Trophoblast cell (in vitro differentiated cells and primary cell): ENCODE measurements around the gene LMF1.

Experiments used
- DNase-seq, 2 donors: peaks; one replicate each; pipeline ENCODE4 v3.0.0-alpha.2; 2016
- H2AFZ ChIP-seq: 2 replicates; pipeline ENCODE4 v1.6.1; 2013; ENCODE audit warnings: low read length, moderate library complexity, mild to moderate bottlenecking; ENCODE audit not compliant: insufficient read depth, poor library complexity
- H2AK5ac ChIP-seq: 2 replicates; pipeline ENCODE4 v1.6.1; 2013; ENCODE audit warnings: mild to moderate bottlenecking, low read length
- H2BK120ac ChIP-seq: 2 replicates; pipeline ENCODE4 v1.6.1; 2013; ENCODE audit warnings: low read length, mild to moderate bottlenecking, moderate library complexity; ENCODE audit not compliant: insufficient read depth, poor library complexity
- H2BK12ac ChIP-seq: 2 replicates; pipeline ENCODE4 v1.6.1; 2013; ENCODE audit warnings: mild to moderate bottlenecking, low read length, moderate library complexity
- H2BK5ac ChIP-seq: 2 replicates; pipeline ENCODE4 v1.6.1; 2013; ENCODE audit warnings: low read length, low read depth, moderate library complexity, mild to moderate bottlenecking; ENCODE audit not compliant: poor library complexity
- H3K14ac ChIP-seq: 2 replicates; pipeline ENCODE4 v1.6.1; 2013; ENCODE audit warnings: mild to moderate bottlenecking, low read length
- H3K18ac ChIP-seq: 2 replicates; pipeline ENCODE4 v1.6.1; 2013; ENCODE audit warnings: mild to moderate bottlenecking, low read length
- H3K23ac ChIP-seq: 2 replicates; pipeline ENCODE4 v1.6.1; 2013; ENCODE audit warnings: low read length
- H3K27ac ChIP-seq: 2 replicates; pipeline ENCODE4 v1.5.1; 2013; ENCODE audit warnings: low read depth, mild to moderate bottlenecking, inconsistent platforms, low read length, moderate library complexity
- H3K27me3 ChIP-seq: 2 replicates; pipeline ENCODE4 v1.6.1; 2013; ENCODE audit warnings: inconsistent platforms, mild to moderate bottlenecking, low read length, moderate library complexity; ENCODE audit not compliant: insufficient read depth
- H3K36me3 ChIP-seq, 2 experiments: 1 replicate in 1 of 2; 2 replicates in 1 of 2; pipeline ENCODE4 v1.6.1; 2013; ENCODE audit warnings: low read length in 2 of 2, mild to moderate bottlenecking in 2 of 2, moderate library complexity in 1 of 2; ENCODE audit not compliant: insufficient read depth in 2 of 2, control insufficient read depth in 1 of 2
- H3K4ac ChIP-seq: 2 replicates; pipeline ENCODE4 v1.6.1; 2013; ENCODE audit warnings: low read depth, mild to moderate bottlenecking, low read length, moderate library complexity
- H3K4me1 ChIP-seq, 2 experiments: 1 replicate in 1 of 2; 2 replicates in 1 of 2; pipeline ENCODE4 v1.6.1; 2013; ENCODE audit warnings: low read length in 2 of 2, mild to moderate bottlenecking in 2 of 2, moderate library complexity in 1 of 2; ENCODE audit not compliant: insufficient read depth in 2 of 2, control insufficient read depth in 1 of 2
- H3K4me2 ChIP-seq: 2 replicates; pipeline ENCODE4 v1.6.1; 2013; ENCODE audit warnings: inconsistent platforms, mild to moderate bottlenecking, low read length, moderate library complexity
- H3K4me3 ChIP-seq: 2 replicates; pipeline ENCODE4 v1.5.1; 2013; ENCODE audit warnings: mild to moderate bottlenecking, low read depth, low read length, inconsistent platforms
- H3K79me1 ChIP-seq: one replicate; pipeline ENCODE4 v1.6.1; 2013; ENCODE audit warnings: low read length
- H3K79me2 ChIP-seq: 2 replicates; pipeline ENCODE4 v1.6.1; 2013; ENCODE audit warnings: low read length, mild to moderate bottlenecking; ENCODE audit not compliant: control insufficient read depth, insufficient read depth, poor library complexity
- H3K9ac ChIP-seq: 2 replicates; pipeline ENCODE4 v1.6.1; 2013; ENCODE audit warnings: mild to moderate bottlenecking, low read length
- H3K9me3 ChIP-seq: 2 replicates; pipeline ENCODE4 v1.6.1; 2013; ENCODE audit warnings: low read depth, mild to moderate bottlenecking, control low read depth, inconsistent platforms, low read length; ENCODE audit not compliant: insufficient read depth
- H4K12ac ChIP-seq: 2 replicates; pipeline ENCODE4 v1.6.1; 2013; ENCODE audit warnings: low read depth, mild to moderate bottlenecking, low read length, moderate library complexity
- H4K8ac ChIP-seq: 2 replicates; pipeline ENCODE4 v1.6.1; 2013; ENCODE audit warnings: low read depth, mild to moderate bottlenecking, low read length, moderate library complexity
- H4K91ac ChIP-seq: one replicate; pipeline ENCODE4 v1.6.1; 2013; ENCODE audit warnings: low read depth, mild to moderate bottlenecking, low read length, moderate library complexity
- WGBS: extraction: QIAGEN DNeasy Blood & Tissue Kit; methylation state at CpG from one replicate; pipeline ENCODE4 v1.1.7; 2013; ENCODE audit warnings: missing lambda C conversion rate; ENCODE audit not compliant: insufficient read length, insufficient coverage; ENCODE audit errors: extremely low coverage; 5-methylcytosine and 5-hydroxymethylcytosine counted together

LMF1 gene

GRCh38 chr16:989354-989814 is 18.6 kb upstream of the LMF1 start:
- H2AFZ ChIP-seq = no peak overlapping the region
- no peaks in the 10 kb centered on the region for H3K79me1 ChIP-seq
- H3K36me3 ChIP-seq = no peaks in the 10 kb centered on the region
- H3K27me3 ChIP-seq = no peaks in the 10 kb centered on the region
- H3K4me3 ChIP-seq = no peak overlapping the region
- no peak overlapping the region for H3K23ac ChIP-seq
- H3K9ac ChIP-seq = no peak overlapping the region
- peaks cover 13% of the 10 kb centered on the region for H3K9me3 ChIP-seq
- H3K4me2 ChIP-seq = no peak overlapping the region
- no peak overlapping the region for H2BK120ac ChIP-seq
- no peak overlapping the region for H3K27ac ChIP-seq
- no peak overlapping the region for H3K14ac ChIP-seq
- H3K4ac ChIP-seq = no peak overlapping the region
- no peaks in the 10 kb centered on the region for H3K79me2 ChIP-seq
- DNase-seq = no peak
- no peaks in the 10 kb centered on the region for H3K4me1 ChIP-seq
- H4K91ac ChIP-seq = no peak overlapping the region
- H3K18ac ChIP-seq = no peak overlapping the region
- H2BK12ac ChIP-seq = no peak overlapping the region
- no peak overlapping the region for H2AK5ac ChIP-seq
- no peak overlapping the region for H2BK5ac ChIP-seq
- no CpG with 5 or more reads among the region's 11 CpGs for WGBS
- H4K12ac ChIP-seq = no peak overlapping the region
- H4K8ac ChIP-seq = no peak overlapping the region

- Histone ChIP-seq H3K27me3 (peaks cover 2% of the 10 kb centered on the region), H3K9ac (no peak overlapping the region), H4K8ac (no peak overlapping the region), H4K12ac (no peak overlapping the region), H3K4me3 (no peak overlapping the region), H3K18ac (no peak overlapping the region), H3K27ac (no peak overlapping the region), H3K79me2 (no peaks in the 10 kb centered on the region), H2BK5ac (no peak overlapping the region), H2BK12ac (no peak overlapping the region), H2BK120ac (no peak overlapping the region), H3K4me1 (no peaks in the 10 kb centered on the region), H3K4me2 (no peak overlapping the region), H3K79me1 (no peaks in the 10 kb centered on the region), H3K4ac (no peak overlapping the region), H2AFZ (no peak overlapping the region), H3K14ac (no peak overlapping the region), H3K9me3 (peaks cover 10% of the 10 kb centered on the region), H3K36me3 (no peaks in the 10 kb centered on the region), H2AK5ac (no peak overlapping the region), H3K23ac (no peak overlapping the region), H4K91ac (no peak overlapping the region)
- no peak for DNase-seq
- WGBS = no CpG with 5 or more reads among the region's 35 CpGs
Observed at GRCh38 chr16:988471-989353, 17.9 kb upstream of the LMF1 start.

- Histone ChIP-seq H2BK120ac (no peak overlapping the region), H3K79me2 (no peaks in the 10 kb centered on the region), H3K4ac (no peak overlapping the region), H3K4me2 (no peak overlapping the region), H3K9ac (no peak overlapping the region), H4K8ac (no peak overlapping the region), H3K4me1 (no peaks in the 10 kb centered on the region), H2AK5ac (no peak overlapping the region), H3K79me1 (no peaks in the 10 kb centered on the region), H3K27ac (no peak overlapping the region), H3K23ac (no peak overlapping the region), H2AFZ (no peak overlapping the region), H3K18ac (no peak overlapping the region), H3K27me3 (peaks cover 9% of the 10 kb centered on the region), H3K36me3 (no peaks in the 10 kb centered on the region), H4K91ac (no peak overlapping the region), H3K9me3 (peaks cover 3% of the 10 kb centered on the region), H4K12ac (no peak overlapping the region), H3K4me3 (no peak overlapping the region), H2BK5ac (no peak overlapping the region), H2BK12ac (no peak overlapping the region), H3K14ac (no peak overlapping the region)
- no peak for DNase-seq
- WGBS = no CpG with 5 or more reads among the region's 17 CpGs
Observed at GRCh38 chr16:987906-988305, 17.1 kb upstream of the LMF1 start.

- no peak overlapping the region for H3K4ac ChIP-seq
- H3K4me1 ChIP-seq = no peaks in the 10 kb centered on the region
- H3K9ac ChIP-seq = no peak overlapping the region
- H2AK5ac ChIP-seq = no peak overlapping the region
- H3K9me3 ChIP-seq = peaks cover 6% of the 10 kb centered on the region
- no peak overlapping the region for H3K4me2 ChIP-seq
- no peak overlapping the region for H3K4me3 ChIP-seq
- H2AFZ ChIP-seq = no peak overlapping the region
- H2BK5ac ChIP-seq = no peak overlapping the region
- H2BK12ac ChIP-seq = no peak overlapping the region
- no peak overlapping the region for H4K8ac ChIP-seq
- peaks cover 18% of the 10 kb centered on the region for H3K27me3 ChIP-seq
- no peak overlapping the region for H3K27ac ChIP-seq
- H4K12ac ChIP-seq = no peak overlapping the region
- no peak overlapping the region for H2BK120ac ChIP-seq
- no peaks in the 10 kb centered on the region for H3K79me1 ChIP-seq
- no peak overlapping the region for H3K23ac ChIP-seq
- no peak for DNase-seq
- no peaks in the 10 kb centered on the region for H3K79me2 ChIP-seq
- no CpG with 5 or more reads among the region's 44 CpGs for WGBS
- H4K91ac ChIP-seq = no peak overlapping the region
- H3K18ac ChIP-seq = no peak overlapping the region
- H3K14ac ChIP-seq = no peak overlapping the region
- H3K36me3 ChIP-seq = no peaks in the 10 kb centered on the region
Observed at GRCh38 chr16:986925-987582, 16.3 kb upstream of the LMF1 start.
